H9 (cell line): ENCODE data around the gene LAGE3. TPM values are rescaled to one million over a fixed set of nuclear protein-coding genes. Genes with fewer than 3 reads are reported as not detected.

Experiments
- DNase-seq: peaks from one replicate; pipeline ENCODE4 v3.0.0-alpha.2; 2017
- H2AFZ ChIP-seq: one replicate; pipeline ENCODE4 v1.6.1; 2013; ENCODE audit warnings: mild to moderate bottlenecking, low read length, control low read depth, moderate library complexity
- H2AK5ac ChIP-seq: 2 replicates; pipeline ENCODE4 v1.6.1; 2013; ENCODE audit warnings: low read length, control low read depth, mixed read lengths; ENCODE audit not compliant: insufficient read length
- H2BK120ac ChIP-seq: one replicate; pipeline ENCODE4 v1.6.1; 2013; ENCODE audit warnings: low read depth, mild to moderate bottlenecking, low read length, control low read depth, inconsistent platforms; ENCODE audit not compliant: poor library complexity, severe bottlenecking
- H2BK12ac ChIP-seq: 2 replicates; pipeline ENCODE4 v1.6.1; 2013; ENCODE audit warnings: low read length, control low read depth, mixed read lengths, low read depth; ENCODE audit not compliant: insufficient read length
- H2BK15ac ChIP-seq: 2 replicates; pipeline ENCODE4 v1.6.1; 2013; ENCODE audit warnings: low read depth, low read length, control low read depth
- H2BK20ac ChIP-seq: one replicate; pipeline ENCODE4 v1.6.1; 2013; ENCODE audit warnings: low read depth, mild to moderate bottlenecking, low read length, control low read depth, inconsistent platforms; ENCODE audit not compliant: poor library complexity, severe bottlenecking
- H2BK5ac ChIP-seq: 2 replicates; pipeline ENCODE4 v1.6.1; 2013; ENCODE audit warnings: low read length, control low read depth, mixed read lengths; ENCODE audit not compliant: insufficient read length
- H3K14ac ChIP-seq: 2 replicates; pipeline ENCODE4 v1.6.1; 2013; ENCODE audit warnings: low read length, control low read depth; ENCODE audit not compliant: insufficient read depth
- H3K18ac ChIP-seq: 2 replicates; pipeline ENCODE4 v1.6.1; 2013; ENCODE audit warnings: low read depth, mild to moderate bottlenecking, mixed read lengths, low read length, control low read depth; ENCODE audit not compliant: insufficient read length
- H3K23ac ChIP-seq: 2 replicates; pipeline ENCODE4 v1.6.1; 2013; ENCODE audit warnings: low read length, control low read depth, mixed read lengths, low read depth; ENCODE audit not compliant: insufficient read length
- H3K23me2 ChIP-seq: 2 replicates; pipeline ENCODE4 v1.6.1; 2013; ENCODE audit warnings: low read depth, mild to moderate bottlenecking, mixed read lengths, low read length, control low read depth; ENCODE audit not compliant: insufficient read length, poor library complexity, severe bottlenecking
- H3K27ac ChIP-seq: 2 replicates; pipeline ENCODE4 v1.5.1; 2013; ENCODE audit warnings: low read length, control low read depth, mixed read lengths, low read depth; ENCODE audit not compliant: insufficient read length
- H3K27me3 ChIP-seq: 2 replicates; pipeline ENCODE4 v1.6.1; 2013; ENCODE audit warnings: low read length, control low read depth, inconsistent platforms; ENCODE audit not compliant: insufficient read depth
- H3K4ac ChIP-seq: 2 replicates; pipeline ENCODE4 v1.6.1; 2013; ENCODE audit warnings: low read depth, mild to moderate bottlenecking, control low read depth, inconsistent platforms, low read length, moderate library complexity
- H3K4me1 ChIP-seq: 2 replicates; pipeline ENCODE4 v1.6.1; 2013; ENCODE audit warnings: low read length, control low read depth, inconsistent platforms; ENCODE audit not compliant: insufficient read depth
- H3K4me2 ChIP-seq: 2 replicates; pipeline ENCODE4 v1.6.1; 2013; ENCODE audit warnings: low read length, control low read depth, mixed read lengths; ENCODE audit not compliant: insufficient read length, insufficient read depth
- H3K56ac ChIP-seq: 2 replicates; pipeline ENCODE4 v1.6.1; 2013; ENCODE audit warnings: low read depth, mild to moderate bottlenecking, mixed read lengths, low read length, control low read depth; ENCODE audit not compliant: insufficient read length
- H3K79me1 ChIP-seq: 2 replicates; pipeline ENCODE4 v1.6.1; 2013; ENCODE audit warnings: low read depth, mild to moderate bottlenecking, moderate library complexity, low read length, control low read depth, inconsistent platforms; ENCODE audit not compliant: insufficient read depth, poor library complexity, severe bottlenecking
- H3K79me2 ChIP-seq: 2 replicates; pipeline ENCODE4 v1.6.1; 2013; ENCODE audit warnings: low read length, control low read depth, inconsistent platforms; ENCODE audit not compliant: insufficient read depth
- H3K9ac ChIP-seq: 2 replicates; pipeline ENCODE4 v1.6.1; 2013; ENCODE audit warnings: low read length, control low read depth, mixed read lengths; ENCODE audit not compliant: insufficient read length; ENCODE audit errors: extremely low read depth
- H3K9me3 ChIP-seq: one replicate; pipeline ENCODE4 v1.6.1; 2013; ENCODE audit warnings: low read depth, low read length, inconsistent platforms; ENCODE audit not compliant: control insufficient read depth
- H3T11ph ChIP-seq: one replicate; pipeline ENCODE4 v1.6.1; 2013; ENCODE audit warnings: mild to moderate bottlenecking, low read length, control low read depth, inconsistent platforms
- H4K20me1 ChIP-seq: one replicate; pipeline ENCODE4 v1.6.1; 2013; ENCODE audit not compliant: control insufficient read depth, insufficient read length, insufficient read depth
- H4K5ac ChIP-seq: 2 replicates; pipeline ENCODE4 v1.6.1; 2013; ENCODE audit warnings: low read depth, mild to moderate bottlenecking, mixed read lengths, low read length, control low read depth; ENCODE audit not compliant: insufficient read length
- H4K8ac ChIP-seq: replicated peaks from 2 replicates; pipeline ENCODE4 v1.6.1; 2013; ENCODE audit warnings: low read length, control low read depth, mixed read lengths, low read depth; ENCODE audit not compliant: insufficient read length
- H4K91ac ChIP-seq: 2 replicates; pipeline ENCODE4 v1.6.1; 2013; ENCODE audit warnings: low read depth, mild to moderate bottlenecking, moderate library complexity, mixed read lengths, low read length, control low read depth; ENCODE audit not compliant: insufficient read length
- H3K27ac Mint-ChIP-seq, 3 experiments: 2 replicates in 2 of 3; 3 replicates in 1 of 3; pipeline ENCODE4 v1.8.0; 2020 to 2021; ENCODE audit warnings: mixed read lengths in 3 of 3, mild to moderate bottlenecking in 1 of 3, moderate library complexity in 1 of 3
- H3K27me3 Mint-ChIP-seq: 2 replicates; pipeline ENCODE4 v1.8.0; 2021; ENCODE audit warnings: low read depth, mild to moderate bottlenecking, moderate library complexity, mixed read lengths
- H3K36me3 Mint-ChIP-seq, 3 experiments: 2 replicates in 2 of 3; 3 replicates in 1 of 3; pipeline ENCODE4 v1.8.0; 2020 to 2021; ENCODE audit warnings: low read depth in 3 of 3, mixed read lengths in 3 of 3; ENCODE audit not compliant: insufficient read depth in 1 of 3
- H3K4me1 Mint-ChIP-seq, 2 experiments: 2 replicates each; pipeline ENCODE4 v1.8.0; 2020; ENCODE audit warnings: mixed read lengths in 2 of 2
- H3K4me3 Mint-ChIP-seq, 2 experiments: 2 replicates in 1 of 2; 3 replicates in 1 of 2; pipeline ENCODE4 v1.8.0; 2020 to 2021; ENCODE audit warnings: mild to moderate bottlenecking in 2 of 2, mixed read lengths in 2 of 2, moderate library complexity in 1 of 2
- H3K9me3 Mint-ChIP-seq, 2 experiments: 2 replicates in 1 of 2; 3 replicates in 1 of 2; pipeline ENCODE4 v1.8.0; 2020; ENCODE audit warnings: mild to moderate bottlenecking in 2 of 2, mixed read lengths in 2 of 2, moderate library complexity in 1 of 2
- WGBS: extraction: QIAGEN DNeasy Blood & Tissue Kit; methylation state at CpG from one replicate; pipeline ENCODE4 v1.1.7; 2013; ENCODE audit warnings: missing lambda C conversion rate, low lambda C conversion rate, mixed read lengths; ENCODE audit not compliant: insufficient read length; ENCODE audit errors: extremely low coverage; 5-methylcytosine and 5-hydroxymethylcytosine counted together
- total RNA-seq: library from RNA; stranded (reverse); gene quantifications from 2 replicates; pipeline ENCODE4 v1.2.1, GENCODE V29; 2021
- TF ChIP-seq, protein P1 (sequence below): fragments of 200-600 bp; sonication (generic); conservative IDR thresholded peaks from 3 replicates; pipeline ENCODE4 v1.8.0; 2021; ENCODE audit warnings: antibody characterized with exemption, mild to moderate bottlenecking

The LAGE3 gene
- total RNA-seq, 1 experiment from 2014 or later, result 32.5 TPM

GRCh38 chrX:154443992-154444754, 34.9 kb downstream of the LAGE3 start, which contains the start of gene FAM50A:
TSS of gene FAM50A (plus strand) at chrX:154444141. CDS start at chrX:154444236, 95 bp downstream.
- TF ChIP-seq, protein P1, sequence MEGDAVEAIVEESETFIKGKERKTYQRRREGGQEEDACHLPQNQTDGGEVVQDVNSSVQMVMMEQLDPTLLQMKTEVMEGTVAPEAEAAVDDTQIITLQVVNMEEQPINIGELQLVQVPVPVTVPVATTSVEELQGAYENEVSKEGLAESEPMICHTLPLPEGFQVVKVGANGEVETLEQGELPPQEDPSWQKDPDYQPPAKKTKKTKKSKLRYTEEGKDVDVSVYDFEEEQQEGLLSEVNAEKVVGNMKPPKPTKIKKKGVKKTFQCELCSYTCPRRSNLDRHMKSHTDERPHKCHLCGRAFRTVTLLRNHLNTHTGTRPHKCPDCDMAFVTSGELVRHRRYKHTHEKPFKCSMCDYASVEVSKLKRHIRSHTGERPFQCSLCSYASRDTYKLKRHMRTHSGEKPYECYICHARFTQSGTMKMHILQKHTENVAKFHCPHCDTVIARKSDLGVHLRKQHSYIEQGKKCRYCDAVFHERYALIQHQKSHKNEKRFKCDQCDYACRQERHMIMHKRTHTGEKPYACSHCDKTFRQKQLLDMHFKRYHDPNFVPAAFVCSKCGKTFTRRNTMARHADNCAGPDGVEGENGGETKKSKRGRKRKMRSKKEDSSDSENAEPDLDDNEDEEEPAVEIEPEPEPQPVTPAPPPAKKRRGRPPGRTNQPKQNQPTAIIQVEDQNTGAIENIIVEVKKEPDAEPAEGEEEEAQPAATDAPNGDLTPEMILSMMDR, result no peak
- no peak within 1 kb of the TSS for H2BK12ac ChIP-seq
- Mint-ChIP-seq H3K4me3 (peak within 1 kb of the TSS; percentile 66 to 82), H3K36me3 (peaks cover 30 to 71% (median 59%) of the 10 kb centered on the region in 3 experiments), H3K9me3 (peaks cover 63 to 78% of the 10 kb centered on the region in 2 experiments), H3K27me3 (no peaks in the 10 kb centered on the region; the same call in none of the 2 replicates), H3K4me1 (peaks cover 3 to 5% of the 10 kb centered on the region in 2 experiments; a peak in 2 of 4 replicates), H3K27ac (peak within 1 kb of the TSS in 1 of 3 experiments; percentile 57; a peak in 3 of 7 replicates)
- no peak within 1 kb of the TSS for H3K18ac ChIP-seq
- H3K9ac ChIP-seq, result peak within 1 kb of the TSS; percentile 35
- no peaks in the 10 kb centered on the region for H3K79me1 ChIP-seq
- no peaks in the 10 kb centered on the region for H3K4me1 ChIP-seq
- peaks cover 2% of the 10 kb centered on the region for H3K23me2 ChIP-seq
- no peak within 1 kb of the TSS for H4K5ac ChIP-seq
- no peak within 1 kb of the TSS for H3T11ph ChIP-seq
- no peak within 1 kb of the TSS for H2BK5ac ChIP-seq
- H3K27ac ChIP-seq, result no peak within 1 kb of the TSS
- H2BK15ac ChIP-seq, result no peak within 1 kb of the TSS
- H3K4me2 ChIP-seq, result peak within 1 kb of the TSS; percentile 37
- no peak within 1 kb of the TSS for H2AFZ ChIP-seq
- H3K23ac ChIP-seq, result no peak within 1 kb of the TSS
- H3K4ac ChIP-seq, result no peak within 1 kb of the TSS
- H4K91ac ChIP-seq, result no peak within 1 kb of the TSS
- no peaks in the 10 kb centered on the region for H3K27me3 ChIP-seq
- no peaks in the 10 kb centered on the region for H3K79me2 ChIP-seq
- WGBS, result no CpG with 5 or more reads among the region's 94 CpGs
- H4K20me1 ChIP-seq, result no peaks in the 10 kb centered on the region
- H3K9me3 ChIP-seq, result peaks cover 34% of the 10 kb centered on the region
- H2BK20ac ChIP-seq, result no peak within 1 kb of the TSS
- H3K14ac ChIP-seq, result no peak within 1 kb of the TSS; the same call in 1 of the 2 replicates
- no peak within 1 kb of the TSS for H2BK120ac ChIP-seq
- no peak within 1 kb of the TSS for H3K56ac ChIP-seq
- no peak within 1 kb of the TSS for H4K8ac ChIP-seq
- no peak within 1 kb of the TSS for H2AK5ac ChIP-seq
- DNase-seq, result peak; percentile 51
